CD4-positive, alpha-beta T cell treated with Interleukin-2 at 100 ng/mL for 4 hours (primary cell): ENCODE measurements around the gene JDP2.
A peak's percentile ranks its signal among the peaks of the same experiment; 100 is the strongest.

Experiments
- DNase-seq: peaks from one replicate; pipeline ENCODE4 v3.0.0-alpha.2; 2020; ENCODE audit warnings: low spot score

The JDP2 gene

GRCh38 chr14:75484711-75485429, 57.0 kb downstream of the JDP2 start:
- no peak for DNase-seq

GRCh38 chr14:75486318-75486717, 58.5 kb downstream of the JDP2 start:
- DNase-seq = no peak

GRCh38 chr14:75487155-75487671, 59.4 kb downstream of the JDP2 start:
- DNase-seq = peak; percentile 62

GRCh38 chr14:75489480-75489837, 61.6 kb downstream of the JDP2 start:
- no peak for DNase-seq

- DNase-seq = no peak
These were observed 63.7 kb downstream of the JDP2 start for GRCh38 chr14:75491376-75491978.

- no peak for DNase-seq
These were observed 65.2 kb downstream of the JDP2 start for GRCh38 chr14:75492832-75493591.

GRCh38 chr14:75493592-75494087, 65.8 kb downstream of the JDP2 start:
- DNase-seq = no peak

- DNase-seq = no peak
These were observed 67.1 kb downstream of the JDP2 start for GRCh38 chr14:75494896-75495295.

- no peak for DNase-seq
These were observed 67.6 kb downstream of the JDP2 start for GRCh38 chr14:75495399-75495798.

- DNase-seq = no peak
These were observed 68.1 kb downstream of the JDP2 start for GRCh38 chr14:75495882-75496281.

- no peak for DNase-seq
These were observed 68.9 kb downstream of the JDP2 start for GRCh38 chr14:75496755-75497154.

- no peak for DNase-seq
These were observed 69.4 kb downstream of the JDP2 start for GRCh38 chr14:75497191-75497590.

GRCh38 chr14:75497701-75498100, 69.9 kb downstream of the JDP2 start:
- DNase-seq = no peak

GRCh38 chr14:75499084-75499875, 71.5 kb downstream of the JDP2 start:
- DNase-seq = no peak

GRCh38 chr14:75501080-75501479, 73.3 kb downstream of the JDP2 start:
- no peak for DNase-seq

GRCh38 chr14:75504411-75504810, 76.6 kb downstream of the JDP2 start:
- no peak for DNase-seq

GRCh38 chr14:75506930-75507329, 79.1 kb downstream of the JDP2 start:
- no peak for DNase-seq

- no peak for DNase-seq
These were observed 82.7 kb downstream of the JDP2 start for GRCh38 chr14:75510547-75510946.

- no peak for DNase-seq
These were observed 83.4 kb downstream of the JDP2 start for GRCh38 chr14:75511201-75511600.

- peak; percentile 53 for DNase-seq
These were observed 86.3 kb downstream of the JDP2 start for GRCh38 chr14:75513911-75514672.
